Measurements from ENCODE around the gene MED13L. TPM values are rescaled to one million over a fixed set of nuclear protein-coding genes. Genes with fewer than 3 reads are reported as not detected.

The MED13L gene
- total RNA-seq, 2 experiments from 2014 or later = 39.5 to 41.8 TPM

DNA sequence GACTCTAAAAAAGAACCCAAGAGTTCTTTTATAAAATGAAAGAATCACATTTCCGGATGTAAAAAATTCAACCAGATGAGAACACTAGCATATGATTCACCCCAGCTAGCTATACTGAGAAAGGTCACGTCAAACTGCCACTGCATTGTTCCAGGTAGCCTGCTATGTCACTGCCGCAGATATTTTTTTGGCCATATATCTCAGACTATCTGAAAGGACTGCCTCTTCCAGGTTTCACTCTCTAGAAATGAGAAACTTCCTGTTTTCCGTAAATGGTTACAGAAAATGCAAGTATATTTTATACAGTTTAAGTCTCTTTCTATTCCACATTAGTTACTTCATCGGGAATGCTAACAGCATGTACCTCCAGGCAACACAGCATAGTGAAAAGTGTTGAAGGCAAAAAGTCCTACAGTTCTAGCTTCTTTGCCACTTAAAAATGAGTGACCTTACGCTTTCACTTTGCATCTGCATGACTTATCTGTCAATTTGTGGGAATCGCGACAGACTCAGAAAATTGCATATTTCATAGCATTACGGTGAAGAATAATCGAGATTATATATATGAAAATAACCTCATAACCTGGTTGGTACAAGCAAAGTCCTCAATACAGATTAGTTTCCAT lies 105.2 kb downstream of the MED13L start:
- peaks cover 63% of the 10 kb centered on the region for H3K4me1 Mint-ChIP-seq (ENCODE audit: low read depth)
- intact Hi-C loops (cut with micrococcal nuclease) = no loop called here
- TF ChIP-seq, protein P1, sequence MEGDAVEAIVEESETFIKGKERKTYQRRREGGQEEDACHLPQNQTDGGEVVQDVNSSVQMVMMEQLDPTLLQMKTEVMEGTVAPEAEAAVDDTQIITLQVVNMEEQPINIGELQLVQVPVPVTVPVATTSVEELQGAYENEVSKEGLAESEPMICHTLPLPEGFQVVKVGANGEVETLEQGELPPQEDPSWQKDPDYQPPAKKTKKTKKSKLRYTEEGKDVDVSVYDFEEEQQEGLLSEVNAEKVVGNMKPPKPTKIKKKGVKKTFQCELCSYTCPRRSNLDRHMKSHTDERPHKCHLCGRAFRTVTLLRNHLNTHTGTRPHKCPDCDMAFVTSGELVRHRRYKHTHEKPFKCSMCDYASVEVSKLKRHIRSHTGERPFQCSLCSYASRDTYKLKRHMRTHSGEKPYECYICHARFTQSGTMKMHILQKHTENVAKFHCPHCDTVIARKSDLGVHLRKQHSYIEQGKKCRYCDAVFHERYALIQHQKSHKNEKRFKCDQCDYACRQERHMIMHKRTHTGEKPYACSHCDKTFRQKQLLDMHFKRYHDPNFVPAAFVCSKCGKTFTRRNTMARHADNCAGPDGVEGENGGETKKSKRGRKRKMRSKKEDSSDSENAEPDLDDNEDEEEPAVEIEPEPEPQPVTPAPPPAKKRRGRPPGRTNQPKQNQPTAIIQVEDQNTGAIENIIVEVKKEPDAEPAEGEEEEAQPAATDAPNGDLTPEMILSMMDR (IDR thresholded peaks at IDR 0.05) = no peak
- ChIA-PET POLR2A (interaction anchor here (0.8 to 1.4 kb wide), 2 partner anchors 10 to 13 kb away, joined by 3 to 4 read pairs; no protein-coding TSS in a partner anchor), CTCF (interaction anchor here (0.7 to 2.6 kb wide), 6 partner anchors 21 to 112 kb away, joined by 3 to 13 read pairs (median 4); no protein-coding TSS in a partner anchor)
- H3K4me3 Mint-ChIP-seq = peak overlapping the region; percentile 72
- peak; percentile 72 for DNase-seq
- H3K36me3 Mint-ChIP-seq (ENCODE audit: low read depth) = peaks cover 2% of the 10 kb centered on the region
- H3K9me3 Mint-ChIP-seq = no peaks in the 10 kb centered on the region
- H3K27ac Mint-ChIP-seq = peak overlapping the region; percentile 97
- no peaks in the 10 kb centered on the region for H3K27me3 Mint-ChIP-seq
- peak; percentile 98 for ATAC-seq

- Mint-ChIP-seq H3K36me3 (ENCODE audit: low read depth) (peaks cover 2% of the 10 kb centered on the region), H3K27ac (peak overlapping the region; percentile 97), H3K4me1 (ENCODE audit: low read depth) (peaks cover 59% of the 10 kb centered on the region), H3K27me3 (no peaks in the 10 kb centered on the region), H3K9me3 (no peaks in the 10 kb centered on the region), H3K4me3 (peak overlapping the region; percentile 72)
- CTCF ChIA-PET = interaction anchor here (0.7 to 2.6 kb wide), 7 partner anchors 22 to 537 kb away, joined by 3 to 13 read pairs (median 4); no protein-coding TSS in a partner anchor
- POLR2A ChIA-PET = interaction anchor here (1.0 to 1.4 kb wide), 2 partner anchors 10 to 24 kb away, joined by 3 read pairs; no protein-coding TSS in a partner anchor
- TF ChIP-seq, protein P1 (IDR thresholded peaks at IDR 0.05) = no peak
- DNase-seq (no peak), ATAC-seq (no peak)
- intact Hi-C loops (cut with micrococcal nuclease) = no loop called here
Measured at GRCh38 chr12:116171549-116171948, 105.9 kb downstream of the MED13L start.

DNA sequence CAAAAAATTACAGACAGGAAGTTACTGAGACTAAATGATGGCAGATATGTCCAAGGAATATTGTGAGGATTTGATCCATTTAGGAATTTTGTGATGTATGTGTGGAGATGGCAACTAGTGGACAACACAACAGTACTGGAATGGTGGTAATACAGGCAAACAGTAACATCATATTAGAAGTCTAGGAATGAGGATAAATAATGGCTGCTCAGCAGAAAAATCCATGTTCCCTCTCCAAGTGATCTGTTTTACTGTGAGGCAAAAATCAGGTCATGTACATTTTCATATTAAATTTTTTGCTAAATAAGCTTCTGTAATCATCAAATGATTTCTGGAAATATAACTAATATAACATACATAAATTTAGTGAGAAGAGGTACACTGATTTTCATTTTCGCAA lies 108.4 kb downstream of the MED13L start:
- CTCF ChIA-PET = no interaction called here
- peaks cover 2% of the 10 kb centered on the region for H3K36me3 Mint-ChIP-seq (ENCODE audit: low read depth)
- peaks cover 62% of the 10 kb centered on the region for H3K4me1 Mint-ChIP-seq (ENCODE audit: low read depth)
- peak overlapping the region; percentile 28 for H3K27ac Mint-ChIP-seq
- ATAC-seq = no peak
- no peak for DNase-seq
- no peaks in the 10 kb centered on the region for H3K27me3 Mint-ChIP-seq
- intact Hi-C loops (cut with micrococcal nuclease) = no loop called here
- no peak overlapping the region for H3K4me3 Mint-ChIP-seq
- no peaks in the 10 kb centered on the region for H3K9me3 Mint-ChIP-seq
- TF ChIP-seq, protein P1 (IDR thresholded peaks at IDR 0.05) = no peak
- POLR2A ChIA-PET = interaction anchor here (1.0 kb wide), 1 partner anchor 11 kb away, joined by 4 read pairs; no protein-coding TSS in a partner anchor

DNA sequence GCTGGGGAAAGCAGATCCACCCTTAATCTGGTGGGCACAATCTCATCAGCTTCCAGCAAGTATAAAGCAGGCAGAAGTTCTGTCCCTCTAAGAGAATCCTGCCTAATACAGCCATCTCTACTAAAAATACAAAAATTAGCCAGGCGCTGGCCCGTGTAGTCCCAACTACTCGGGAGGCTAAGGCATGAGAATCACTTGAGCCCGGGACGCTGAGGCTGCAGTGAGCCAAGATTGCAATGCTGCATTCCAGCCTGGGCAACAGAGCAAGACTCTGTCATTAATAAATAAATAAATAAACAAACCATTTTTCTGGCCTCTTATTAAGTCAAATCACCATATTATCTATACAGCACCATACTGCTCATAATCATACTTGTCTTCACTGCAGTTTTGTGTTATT lies 111.2 kb downstream of the MED13L start:
- no peak overlapping the region for H3K27ac Mint-ChIP-seq
- ChIA-PET CTCF (interaction anchor here (1.5 kb wide), 1 partner anchor 10 kb away, joined by 3 read pairs; no protein-coding TSS in a partner anchor), POLR2A (no interaction called here)
- peaks cover 2% of the 10 kb centered on the region for H3K36me3 Mint-ChIP-seq (ENCODE audit: low read depth)
- peaks cover 49% of the 10 kb centered on the region for H3K4me1 Mint-ChIP-seq (ENCODE audit: low read depth)
- TF ChIP-seq, protein P1 (IDR thresholded peaks at IDR 0.05) = no peak
- H3K9me3 Mint-ChIP-seq = no peaks in the 10 kb centered on the region
- H3K4me3 Mint-ChIP-seq = no peak overlapping the region
- intact Hi-C loops (cut with micrococcal nuclease) = no loop called here
- no peak for ATAC-seq
- no peaks in the 10 kb centered on the region for H3K27me3 Mint-ChIP-seq
- DNase-seq = no peak

DNA sequence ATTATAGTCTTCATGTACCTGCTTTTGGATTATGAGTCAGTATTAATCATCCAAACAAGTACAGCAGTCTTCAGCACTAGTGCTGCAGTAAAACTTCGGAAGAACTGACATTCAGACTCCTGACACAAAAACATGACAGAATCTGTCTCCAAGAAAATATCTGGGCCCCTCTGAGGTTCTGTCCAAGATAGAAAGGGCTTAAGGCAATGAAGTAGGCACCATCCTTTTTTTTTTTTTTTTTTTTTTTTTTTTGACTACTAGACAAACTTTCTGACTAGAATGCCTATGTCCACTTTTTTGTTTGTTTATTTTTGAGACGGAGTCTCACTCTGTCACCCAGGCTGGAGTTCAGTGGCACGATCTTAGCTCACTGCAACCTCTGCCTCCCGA lies 112.5 kb downstream of the MED13L start:
- POLR2A ChIA-PET = no interaction called here
- H3K4me3 Mint-ChIP-seq = no peak overlapping the region
- peak overlapping the region; percentile 66 for H3K27ac Mint-ChIP-seq
- DNase-seq (no peak), ATAC-seq (peak; percentile 88)
- intact Hi-C loops (cut with micrococcal nuclease) = no loop called here
- CTCF ChIA-PET = interaction anchor here (1.0 to 1.5 kb wide), 4 partner anchors 11 to 71 kb away, joined by 3 read pairs; no protein-coding TSS in a partner anchor
- peaks cover 45% of the 10 kb centered on the region for H3K4me1 Mint-ChIP-seq (ENCODE audit: low read depth)
- H3K27me3 Mint-ChIP-seq = no peaks in the 10 kb centered on the region
- no peaks in the 10 kb centered on the region for H3K9me3 Mint-ChIP-seq
- peaks cover 2% of the 10 kb centered on the region for H3K36me3 Mint-ChIP-seq (ENCODE audit: low read depth)
- TF ChIP-seq, protein P1 (IDR thresholded peaks at IDR 0.05) = no peak

All from activated CD8-positive, alpha-beta T cell treated with anti-CD3 and anti-CD28 coated beads for 36 hours (primary cell).